ENCODE measurements around the gene FCRL1. TPM values are rescaled to one million over a fixed set of nuclear protein-coding genes. Genes with fewer than 3 reads are reported as not detected.
A peak's percentile ranks its signal among the peaks of the same experiment; 100 is the strongest.

Gene FCRL1
- total RNA-seq, 1 experiment from 2014 or later: not detected

DNA sequence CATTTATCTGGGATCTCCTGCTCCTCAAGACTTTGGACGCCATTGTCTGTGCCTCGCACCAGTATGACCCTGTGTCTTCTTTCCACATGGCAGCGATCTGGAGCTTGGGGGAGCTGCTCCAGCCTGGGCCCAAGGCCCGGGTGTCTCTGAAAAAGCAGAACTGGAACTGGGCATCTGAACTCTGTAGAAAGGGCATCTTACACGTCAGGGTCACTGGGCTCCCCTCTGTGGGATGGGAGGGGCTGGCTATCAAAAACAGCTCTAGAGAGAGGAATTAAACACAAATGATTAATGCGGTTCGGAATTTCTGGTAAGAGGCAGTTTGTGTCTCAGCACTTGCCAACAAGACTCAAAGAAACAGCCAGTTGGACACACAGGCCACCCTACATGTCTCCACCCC, 16.1 kb downstream of the FCRL1 start:
- no peak for DNase-seq (ENCODE audit: low read depth)

DNA sequence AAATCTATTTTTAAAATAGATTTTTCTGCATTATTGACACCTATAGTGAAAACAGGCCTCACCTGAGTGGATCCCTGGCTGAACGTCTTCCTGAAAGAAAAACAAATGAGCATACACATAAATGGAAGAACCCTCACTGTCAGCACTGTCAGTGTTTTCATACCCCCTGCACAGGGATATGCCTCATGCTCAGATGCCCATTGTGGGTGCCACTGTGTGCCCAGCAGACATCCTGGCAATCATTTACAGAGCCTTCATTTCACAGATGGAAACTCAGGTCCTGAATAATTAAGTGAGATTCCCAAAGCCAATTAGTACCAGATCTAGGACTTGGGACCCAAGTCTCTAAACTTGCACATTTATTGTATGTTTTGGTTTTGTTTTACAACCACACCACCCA, 19.9 kb downstream of the FCRL1 start:
- no peak for DNase-seq (ENCODE audit: low read depth)

DNA sequence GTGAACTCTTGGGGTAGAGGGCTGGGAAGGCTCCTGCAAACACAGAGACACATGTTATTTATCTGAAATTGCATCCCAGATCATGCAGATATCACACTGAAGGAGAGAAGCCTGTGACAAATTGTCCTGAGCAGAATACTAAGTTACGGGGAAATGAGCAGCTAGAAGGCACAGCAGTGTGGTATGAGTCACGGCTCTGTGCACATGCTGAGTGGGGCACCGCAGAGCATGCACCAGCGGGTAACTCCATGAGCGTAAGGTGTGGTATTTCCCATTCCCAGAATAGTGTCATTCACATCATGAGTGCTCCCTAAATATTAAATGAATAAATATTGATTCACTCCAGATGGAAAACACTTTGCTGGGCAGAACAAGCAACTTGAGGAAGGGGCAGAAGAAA, 21.7 kb downstream of the FCRL1 start:
- peak; percentile 69 for DNase-seq (ENCODE audit: low read depth)

DNA sequence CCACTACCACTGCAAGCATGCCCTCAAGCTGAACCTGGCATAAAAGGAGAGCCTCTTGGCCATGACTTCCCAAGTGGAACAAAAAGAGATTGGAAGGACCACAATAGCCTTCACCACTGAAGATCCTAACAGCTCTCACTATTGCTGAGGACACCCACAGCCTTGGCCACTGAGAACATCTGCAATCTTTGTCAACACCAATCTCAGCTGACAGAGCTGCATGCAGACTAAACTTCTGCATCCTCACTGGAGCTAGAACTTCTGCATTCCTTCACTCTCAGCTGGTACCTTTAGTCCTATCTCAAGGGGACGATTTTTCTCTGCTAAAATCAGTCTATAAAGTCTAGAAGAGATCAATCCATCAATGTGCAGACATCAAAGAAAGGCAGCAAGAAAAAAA, 34.7 kb downstream of the FCRL1 start:
- no peak for DNase-seq (ENCODE audit: low read depth)

DNA sequence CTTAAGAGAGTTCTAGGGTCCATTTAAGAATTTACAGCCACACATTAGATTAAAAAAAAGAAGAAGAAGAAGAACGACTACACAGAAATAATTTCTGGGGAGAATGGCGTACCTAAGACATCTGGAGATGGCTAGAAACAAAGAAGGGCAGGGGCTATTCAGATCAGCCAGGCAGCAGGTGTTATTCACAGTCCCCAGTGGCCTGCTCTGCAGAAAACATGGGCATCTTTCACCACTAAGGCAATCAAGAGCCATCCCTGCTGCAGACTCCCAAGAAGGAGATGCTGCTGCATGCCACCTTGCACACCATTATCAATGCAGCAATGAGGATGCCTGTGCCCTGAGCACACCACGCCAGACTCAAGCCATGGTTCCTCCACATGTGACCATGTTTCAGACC, 35.1 kb downstream of the FCRL1 start:
- DNase-seq (ENCODE audit: low read depth): no peak

DNA sequence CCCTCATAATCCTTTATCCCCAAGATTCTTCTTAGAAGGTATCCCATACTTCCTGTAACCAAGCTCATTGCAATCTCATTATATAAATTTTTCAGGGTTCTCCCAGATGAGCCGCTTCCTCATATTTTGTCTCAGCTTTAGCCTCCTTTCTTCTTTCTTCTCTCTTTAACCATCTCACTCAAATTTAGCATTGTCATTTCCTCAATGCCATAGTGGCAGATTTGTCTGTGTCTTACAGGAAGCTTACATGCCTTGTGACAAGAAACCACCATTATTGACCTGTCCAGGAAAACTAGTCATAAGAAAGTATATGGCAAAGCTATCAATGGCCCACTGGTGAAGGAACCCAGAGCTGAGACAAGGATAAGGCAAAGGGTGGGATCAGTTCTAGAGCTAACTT, 37.0 kb downstream of the FCRL1 start:
- DNase-seq (ENCODE audit: low read depth): no peak

DNA sequence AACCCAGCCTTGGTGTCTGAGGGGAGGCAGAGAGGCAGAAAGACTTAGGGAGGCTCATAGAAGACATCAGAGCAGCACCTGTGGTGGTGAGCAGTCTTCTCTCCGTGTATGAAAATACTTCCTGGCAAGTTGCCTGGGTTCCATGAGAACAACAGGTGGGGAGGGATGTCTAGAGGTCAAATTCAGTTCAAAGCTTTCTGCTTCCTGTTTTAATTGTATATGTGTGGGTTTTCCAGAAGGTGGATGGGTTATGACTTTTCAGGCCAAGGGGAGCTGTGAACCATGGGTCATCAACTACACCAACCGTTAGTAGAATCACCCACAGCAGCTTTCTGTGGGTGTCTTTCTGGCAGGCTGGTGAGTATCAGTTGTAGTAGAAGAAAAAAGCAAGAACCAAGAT, 38.9 kb downstream of the FCRL1 start:
- DNase-seq (ENCODE audit: low read depth): no peak

DNA sequence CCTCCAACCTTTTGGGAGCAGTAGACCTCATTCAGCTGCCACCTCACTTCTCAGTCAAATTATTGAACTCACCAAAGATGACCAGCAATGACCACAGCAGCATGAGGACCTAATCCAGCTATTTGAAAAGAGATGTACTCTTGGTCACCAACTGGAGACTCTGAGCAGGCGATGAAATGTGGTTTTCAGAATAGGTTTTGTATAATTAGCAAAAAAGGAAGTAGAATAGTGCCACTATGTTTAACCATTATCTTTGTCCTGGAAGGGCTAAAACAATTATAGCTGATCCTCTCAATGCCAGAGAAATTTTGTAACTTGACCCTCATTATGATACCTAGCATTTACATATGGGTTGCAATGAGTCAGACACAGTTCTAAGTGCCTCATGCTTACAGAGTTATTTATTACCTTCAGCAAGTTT, 42.9 kb downstream of the FCRL1 start, which contains the start of gene FCRL2:
TSS of gene FCRL2 (minus strand) at position 162 of the 421 bp plus-strand sequence. CDS start at position 103, 59 bp downstream.
- no peak for DNase-seq (ENCODE audit: low read depth)

DNA sequence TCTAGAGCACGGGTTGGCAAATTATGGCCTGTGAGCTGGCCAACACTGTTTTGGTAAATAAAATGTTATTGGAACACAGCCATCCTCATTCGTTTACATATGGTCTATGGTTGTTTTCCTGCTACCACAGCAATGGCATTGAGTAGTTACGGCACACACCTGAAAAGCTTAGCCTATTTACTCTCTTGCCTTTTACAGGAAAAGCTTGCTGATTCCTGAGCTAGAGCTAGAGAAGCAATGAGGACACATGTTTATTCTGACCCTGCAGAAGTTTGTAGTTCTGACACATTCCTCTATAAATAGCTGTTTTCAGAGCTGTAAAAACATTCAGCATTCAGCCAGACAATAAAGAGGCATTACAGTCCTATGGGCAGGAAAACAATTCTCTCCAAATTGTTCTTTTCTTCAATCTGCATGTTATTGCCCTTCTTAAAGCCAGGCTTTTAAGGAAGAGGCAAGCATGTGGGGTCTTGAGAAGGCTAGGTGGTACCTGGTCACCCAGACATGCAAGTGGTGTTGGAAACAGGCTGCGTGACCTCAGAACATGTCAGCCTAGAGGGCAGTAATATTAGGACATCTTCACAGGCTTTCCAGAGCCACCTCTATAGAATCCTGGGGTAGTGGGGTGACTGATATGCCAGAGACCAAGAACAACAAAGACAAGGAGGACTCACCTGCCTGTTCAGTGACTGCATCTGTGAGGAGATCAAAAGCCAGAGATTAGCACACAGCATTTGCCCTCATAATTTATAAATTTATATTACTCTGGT, 44.6 kb downstream of the FCRL1 start:
- DNase-seq (ENCODE audit: low read depth): no peak

DNA sequence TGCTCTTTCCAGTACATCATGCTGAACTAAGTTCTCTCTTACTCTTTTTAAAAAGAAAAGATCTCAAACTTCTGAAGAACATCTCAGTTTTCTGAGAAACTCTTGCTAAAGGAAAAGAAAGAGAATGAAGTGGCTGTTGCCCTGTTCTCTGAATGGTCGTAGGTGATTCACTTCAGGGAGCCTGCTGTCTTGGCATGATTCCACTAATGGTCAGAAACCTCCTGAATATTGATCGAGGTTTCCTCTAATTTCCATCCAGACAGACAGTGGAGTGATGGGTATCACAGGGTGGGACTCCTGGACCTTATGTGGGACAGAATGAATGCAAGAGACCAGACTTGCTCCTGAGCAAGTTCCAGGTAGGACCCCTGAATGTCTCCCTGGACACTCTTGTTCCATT, 45.5 kb downstream of the FCRL1 start:
- DNase-seq (ENCODE audit: low read depth): no peak

DNA sequence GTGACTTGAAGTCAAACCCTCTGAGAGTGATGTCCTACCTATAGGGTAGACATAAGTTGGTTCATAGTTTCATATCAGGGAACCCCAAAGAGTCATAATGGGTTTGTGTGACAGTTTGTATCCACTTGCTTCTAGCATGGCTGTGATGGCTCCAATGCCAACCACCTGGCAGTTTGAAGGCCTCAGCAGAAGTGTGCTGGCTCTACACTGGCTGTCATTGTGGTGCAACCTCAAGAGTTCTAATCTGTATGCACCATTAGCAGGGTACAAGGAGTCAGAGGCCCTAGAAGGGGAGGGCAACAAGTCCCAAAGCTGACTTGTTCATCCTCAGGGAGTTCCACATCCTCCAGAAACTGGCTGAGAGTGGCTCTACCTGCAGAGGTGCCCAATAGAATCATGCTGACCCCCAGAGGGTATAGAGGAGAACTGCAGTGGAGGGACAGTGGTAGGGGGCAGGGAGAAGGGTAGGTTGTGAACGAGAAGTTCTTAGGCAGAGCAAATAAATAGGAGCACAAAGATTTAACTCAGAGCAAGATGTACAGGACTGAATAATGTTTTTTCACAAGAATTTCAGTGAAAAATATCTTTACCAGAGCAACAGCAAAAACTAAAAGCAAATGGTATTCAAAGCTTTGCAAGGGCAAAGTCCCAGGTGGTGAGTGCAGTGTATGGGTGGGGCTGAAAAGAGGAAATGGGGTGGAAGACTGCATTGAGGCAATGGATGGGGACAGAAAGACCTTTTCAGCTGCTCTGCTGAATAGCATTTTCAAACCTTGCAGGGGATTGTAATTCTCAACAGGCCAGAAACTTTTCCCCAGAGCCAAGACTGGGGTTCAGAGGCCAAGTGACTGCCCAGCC, 46.2 kb downstream of the FCRL1 start:
- DNase-seq (ENCODE audit: low read depth): no peak

DNA sequence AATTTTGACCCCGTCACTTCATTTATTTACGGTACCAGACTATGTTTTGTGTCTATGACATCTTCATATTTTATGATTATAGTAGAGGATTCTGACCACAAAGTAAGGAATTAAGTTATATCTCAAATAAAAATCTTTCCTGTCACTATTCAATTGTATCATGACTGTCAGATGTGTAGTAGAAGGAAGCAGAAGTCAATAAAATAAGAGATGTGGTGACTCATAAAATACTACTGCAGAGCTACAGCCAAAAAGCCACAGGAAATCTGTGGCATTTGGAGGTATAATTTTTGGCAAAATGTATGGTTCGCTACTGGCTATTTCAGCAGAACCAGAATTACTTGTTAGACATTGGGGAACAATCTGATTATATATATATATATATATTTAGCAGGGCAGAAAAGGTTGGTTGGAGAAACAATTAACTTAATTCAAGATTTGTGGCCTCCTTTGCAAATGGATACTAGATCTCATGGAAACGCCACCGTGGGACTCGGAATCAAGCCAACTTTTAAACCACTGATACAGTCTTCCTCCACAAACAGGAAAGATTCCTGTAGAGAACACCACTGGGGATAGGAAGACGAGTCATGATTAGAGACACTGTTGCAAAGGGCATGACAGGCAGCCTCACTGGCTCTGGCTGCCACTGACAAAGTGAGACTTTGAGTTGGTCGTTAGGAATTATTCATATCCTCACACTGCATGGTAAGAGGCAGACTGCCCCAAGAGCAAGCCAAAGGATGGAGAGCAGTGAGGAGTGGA, 48.1 kb downstream of the FCRL1 start:
- DNase-seq (ENCODE audit: low read depth): peak; percentile 64

DNA sequence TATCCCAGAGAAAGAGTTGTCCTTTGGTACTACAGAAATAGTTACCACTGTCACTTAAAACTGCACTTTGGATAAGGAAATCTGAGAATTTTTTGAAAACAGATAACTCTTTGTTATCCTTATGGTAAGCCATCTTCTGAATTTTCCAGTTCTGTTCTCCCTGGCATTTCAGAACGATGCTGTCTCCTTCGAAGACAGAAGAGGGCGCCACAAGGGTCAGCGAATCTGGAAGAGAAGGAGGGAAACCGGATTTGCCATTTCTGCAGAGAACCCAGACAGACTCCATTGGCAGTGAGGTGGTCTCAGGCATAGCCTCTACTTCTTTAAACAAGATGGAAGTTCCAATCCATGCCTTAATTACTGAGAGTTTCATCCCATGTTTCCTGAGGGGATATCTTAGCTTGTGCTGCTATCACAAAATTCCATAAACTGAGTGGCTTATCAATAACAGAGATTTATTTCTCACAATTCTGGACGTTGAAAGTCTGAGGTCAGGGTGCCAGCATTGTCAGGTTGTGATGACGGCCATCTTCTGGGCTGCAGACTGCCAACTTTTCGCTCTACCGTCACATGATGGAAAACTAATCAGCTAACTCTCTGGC, 49.4 kb downstream of the FCRL1 start:
- peak; percentile 33 for DNase-seq (ENCODE audit: low read depth)

DNA sequence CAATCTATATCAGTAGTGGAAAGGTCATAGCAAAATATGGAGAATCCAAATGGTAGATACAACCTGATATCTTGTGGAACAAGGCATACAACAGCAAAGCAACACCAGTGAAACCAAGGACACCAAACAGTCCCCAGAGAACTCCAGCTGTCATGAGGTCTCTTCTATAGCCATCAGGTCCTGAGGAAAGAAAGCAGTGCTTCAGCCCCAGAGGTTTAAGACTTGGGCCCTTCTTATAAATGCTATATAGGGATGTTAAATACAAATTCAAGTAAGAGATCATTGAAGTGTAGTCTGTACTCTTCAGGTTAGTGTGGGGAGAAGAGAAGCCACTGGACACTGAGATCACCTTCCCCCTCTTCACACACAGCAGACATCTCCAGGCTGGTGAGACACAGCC, 53.1 kb downstream of the FCRL1 start:
- DNase-seq (ENCODE audit: low read depth): no peak

DNA sequence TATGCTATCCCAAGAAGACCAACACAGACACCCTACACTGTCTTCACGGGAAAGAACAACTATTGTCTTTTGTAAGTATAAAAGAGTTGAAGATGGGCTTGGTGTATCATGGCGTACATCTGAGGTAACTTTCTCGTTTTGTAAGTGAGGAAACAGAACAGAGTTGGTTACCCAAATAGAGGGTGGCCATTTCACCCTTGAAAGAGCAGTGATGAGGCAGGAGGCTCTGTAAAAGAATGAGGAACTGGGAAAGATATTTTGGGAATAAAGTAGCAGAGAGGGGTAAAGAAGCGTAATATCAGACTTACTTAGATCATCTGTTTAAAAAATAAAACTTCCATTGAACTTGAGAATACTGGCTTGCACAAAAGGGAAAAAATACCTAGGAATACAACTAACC, 61.9 kb downstream of the FCRL1 start:
- DNase-seq (ENCODE audit: low read depth): no peak

DNA sequence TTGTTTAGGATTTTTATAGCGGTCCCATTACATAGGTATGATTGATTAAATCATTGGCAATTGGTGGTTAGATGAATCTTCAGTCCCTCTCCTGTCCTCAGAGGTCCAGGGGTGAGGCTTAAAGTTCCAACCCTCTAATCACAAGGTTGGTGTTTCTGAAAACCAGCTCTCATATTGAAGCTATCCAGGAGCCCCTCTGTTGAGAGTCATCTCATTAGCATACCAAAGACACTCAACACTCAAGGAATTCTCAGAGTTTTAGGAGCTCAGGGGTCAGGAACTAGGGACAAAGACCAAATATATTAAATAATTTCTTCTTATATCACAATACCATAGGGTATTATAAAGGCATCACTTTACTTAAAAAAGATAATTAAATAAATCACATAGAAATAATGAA, 66.3 kb downstream of the FCRL1 start:
- no peak for DNase-seq (ENCODE audit: low read depth)

DNA sequence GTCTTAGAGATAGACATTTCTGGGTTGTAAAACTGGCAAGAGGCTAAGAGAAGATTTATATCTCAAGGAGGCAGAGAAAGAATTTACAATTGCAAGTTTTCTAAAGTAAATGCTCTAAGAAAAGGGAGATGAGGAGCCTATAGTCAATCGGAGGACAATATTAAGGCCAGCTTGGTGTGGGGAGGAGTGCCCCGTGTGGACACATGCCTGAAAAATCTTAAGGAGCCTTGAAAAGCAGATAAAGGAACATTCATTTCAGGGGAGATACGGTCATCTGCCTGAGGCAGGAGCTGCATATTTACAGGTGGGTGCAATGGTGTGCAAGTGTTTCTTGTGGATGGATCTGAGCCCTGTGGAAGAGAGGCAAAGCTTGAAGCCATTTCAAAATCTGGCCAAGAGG, 68.6 kb downstream of the FCRL1 start:
- DNase-seq (ENCODE audit: low read depth): no peak

DNA sequence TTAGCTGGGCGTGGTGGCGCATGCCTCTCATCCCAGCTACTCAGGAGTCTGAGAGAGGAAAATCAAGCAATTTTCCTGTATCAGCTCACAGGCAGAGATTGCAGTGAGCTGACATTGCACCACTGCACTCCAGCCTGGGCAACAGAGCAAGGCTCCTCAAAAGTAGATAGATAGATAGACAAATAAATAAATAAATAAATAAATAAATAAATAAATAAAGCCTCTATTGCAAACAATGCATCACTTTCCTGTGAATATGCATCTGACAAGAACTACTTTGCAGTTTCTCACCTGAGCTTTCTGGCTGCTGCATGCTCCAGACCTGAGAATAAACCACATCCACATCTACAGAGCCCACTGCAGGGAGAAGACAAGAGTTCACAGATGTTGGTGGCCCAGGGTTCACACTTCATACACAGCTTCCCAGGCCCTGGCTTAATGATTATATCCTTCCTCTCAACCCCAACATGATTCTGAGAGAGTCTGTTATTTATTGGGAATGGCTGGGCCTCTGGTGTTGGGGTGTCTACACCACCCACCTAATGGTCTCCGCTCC, 71.6 kb downstream of the FCRL1 start:
- no peak for DNase-seq (ENCODE audit: low read depth)
